Activated T-helper 2 cell treated with anti-CD3 and anti-CD28 coated beads, Interferon-gamma antibody, Interleukin-2, Interleukin-4, amounts not matched to agents 10 μg/mL and 5 μg/mL and 100 μg/mL, durations not matched to agents 14 hours and 24 hours and 36 hours (primary cell): ENCODE results near the gene PTPRD. TPM values are rescaled to one million over a fixed set of nuclear protein-coding genes. Genes with fewer than 3 reads are reported as not detected.

Experiments
- DNase-seq: peaks from one replicate; pipeline ENCODE4 v3.0.0; 2021; ENCODE audit warnings: low spot score
- H3K27ac Mint-ChIP-seq: one replicate; pipeline ENCODE4 v1.8.0; 2021; ENCODE audit warnings: mixed read lengths
- H3K27me3 Mint-ChIP-seq: one replicate; pipeline ENCODE4 v1.8.0; 2021; ENCODE audit warnings: low read depth, mixed read lengths
- H3K36me3 Mint-ChIP-seq: one replicate; pipeline ENCODE4 v1.8.0; 2021; ENCODE audit warnings: low read depth, mixed read lengths
- H3K4me1 Mint-ChIP-seq: one replicate; pipeline ENCODE4 v1.8.0; 2021; ENCODE audit warnings: low read depth, mixed read lengths
- H3K4me3 Mint-ChIP-seq: one replicate; pipeline ENCODE4 v1.8.0; 2021; ENCODE audit warnings: low read depth, mild to moderate bottlenecking, moderate library complexity, mixed read lengths
- H3K9me3 Mint-ChIP-seq: one replicate; pipeline ENCODE4 v1.8.0; 2021; ENCODE audit warnings: mixed read lengths
- intact Hi-C: fragments of 100-400 bp; cut with micrococcal nuclease; formaldehyde crosslinking; loops from one replicate; pipeline ENCODE4 v1.15.1; 2023
- total RNA-seq: library from RNA; stranded (reverse); gene quantifications from 2 replicates; pipeline ENCODE4 v1.2.3, GENCODE V29; 2022

The PTPRD gene
- total RNA-seq, 1 donor from 2014 or later: 1.5 TPM

- Mint-ChIP-seq H3K27ac (no peak overlapping the region), H3K9me3 (no peaks in the 10 kb centered on the region), H3K4me1 (no peaks in the 10 kb centered on the region), H3K27me3 (no peaks in the 10 kb centered on the region), H3K36me3 (no peaks in the 10 kb centered on the region), H3K4me3 (no peak overlapping the region)
- intact Hi-C loops: no loop called here
- DNase-seq: no peak
Observed at GRCh38 chr9:8762479-8763085, 1850.2 kb downstream of the PTPRD start.

- Mint-ChIP-seq H3K27me3 (no peaks in the 10 kb centered on the region), H3K4me1 (no peaks in the 10 kb centered on the region), H3K27ac (no peak overlapping the region), H3K4me3 (no peak overlapping the region), H3K9me3 (no peaks in the 10 kb centered on the region), H3K36me3 (no peaks in the 10 kb centered on the region)
- intact Hi-C loops: no loop called here
- DNase-seq: no peak
Observed at GRCh38 chr9:8760000-8760767, 1852.6 kb downstream of the PTPRD start.

- no peak overlapping the region for H3K4me3 Mint-ChIP-seq
- no peaks in the 10 kb centered on the region for H3K36me3 Mint-ChIP-seq
- intact Hi-C loops: no loop called here
- no peak overlapping the region for H3K27ac Mint-ChIP-seq
- H3K4me1 Mint-ChIP-seq: no peaks in the 10 kb centered on the region
- no peaks in the 10 kb centered on the region for H3K9me3 Mint-ChIP-seq
- no peak for DNase-seq
- no peaks in the 10 kb centered on the region for H3K27me3 Mint-ChIP-seq
Observed at GRCh38 chr9:8757881-8758280, 1854.9 kb downstream of the PTPRD start.

- Mint-ChIP-seq H3K27ac (no peak overlapping the region), H3K4me1 (no peaks in the 10 kb centered on the region), H3K36me3 (no peaks in the 10 kb centered on the region), H3K27me3 (no peaks in the 10 kb centered on the region), H3K9me3 (no peaks in the 10 kb centered on the region), H3K4me3 (no peak overlapping the region)
- DNase-seq: no peak
- intact Hi-C loops: no loop called here
Observed at GRCh38 chr9:8754751-8755150, 1858.1 kb downstream of the PTPRD start.

- no peak overlapping the region for H3K4me3 Mint-ChIP-seq
- H3K36me3 Mint-ChIP-seq: no peaks in the 10 kb centered on the region
Observed at GRCh38 chr9:8751406-8751930, 1861.3 kb downstream of the PTPRD start.

GRCh38 chr9:8750639-8751051 is 1862.2 kb downstream of the PTPRD start:
- H3K4me1 Mint-ChIP-seq: no peaks in the 10 kb centered on the region
- H3K9me3 Mint-ChIP-seq: no peaks in the 10 kb centered on the region
- no peak overlapping the region for H3K27ac Mint-ChIP-seq
- H3K4me3 Mint-ChIP-seq: no peak overlapping the region
- intact Hi-C loops: no loop called here
- DNase-seq: no peak
- no peaks in the 10 kb centered on the region for H3K36me3 Mint-ChIP-seq
- no peaks in the 10 kb centered on the region for H3K27me3 Mint-ChIP-seq

More at GRCh38 chr9:8751406-8751930, 1861.3 kb downstream of the PTPRD start:
- no peaks in the 10 kb centered on the region for H3K9me3 Mint-ChIP-seq
- DNase-seq: no peak
- no peaks in the 10 kb centered on the region for H3K4me1 Mint-ChIP-seq
- H3K27me3 Mint-ChIP-seq: no peaks in the 10 kb centered on the region
- no peak overlapping the region for H3K27ac Mint-ChIP-seq
- intact Hi-C loops: no loop called here

GRCh38 chr9:8745347-8745746 is 1867.5 kb downstream of the PTPRD start:
- no peak overlapping the region for H3K27ac Mint-ChIP-seq
- intact Hi-C loops: no loop called here
- no peaks in the 10 kb centered on the region for H3K9me3 Mint-ChIP-seq
- no peaks in the 10 kb centered on the region for H3K36me3 Mint-ChIP-seq
- H3K4me1 Mint-ChIP-seq: no peaks in the 10 kb centered on the region
- DNase-seq: no peak
- H3K4me3 Mint-ChIP-seq: no peak overlapping the region
- no peaks in the 10 kb centered on the region for H3K27me3 Mint-ChIP-seq

GRCh38 chr9:8738945-8739344 is 1873.9 kb downstream of the PTPRD start:
- H3K27ac Mint-ChIP-seq: no peak overlapping the region
- H3K4me3 Mint-ChIP-seq: no peak overlapping the region
- DNase-seq: no peak
- intact Hi-C loops: loop anchor here (5.0 kb wide), 1 partner anchor 48 kb away; no protein-coding TSS in a partner anchor
- no peaks in the 10 kb centered on the region for H3K27me3 Mint-ChIP-seq
- H3K36me3 Mint-ChIP-seq: no peaks in the 10 kb centered on the region
- H3K9me3 Mint-ChIP-seq: no peaks in the 10 kb centered on the region
- no peaks in the 10 kb centered on the region for H3K4me1 Mint-ChIP-seq

GRCh38 chr9:8736805-8737204 is 1876.0 kb downstream of the PTPRD start:
- H3K27ac Mint-ChIP-seq: no peak overlapping the region
- no peak overlapping the region for H3K4me3 Mint-ChIP-seq
- H3K27me3 Mint-ChIP-seq: no peaks in the 10 kb centered on the region
- DNase-seq: no peak
- no peaks in the 10 kb centered on the region for H3K4me1 Mint-ChIP-seq
- no peaks in the 10 kb centered on the region for H3K9me3 Mint-ChIP-seq
- intact Hi-C loops: loop anchor here (5.0 kb wide), 1 partner anchor 50 kb away; no protein-coding TSS in a partner anchor
- no peaks in the 10 kb centered on the region for H3K36me3 Mint-ChIP-seq

GRCh38 chr9:8734760-8735159 is 1878.0 kb downstream of the PTPRD start:
- intact Hi-C loops: loop anchor here (5.0 kb wide), 1 partner anchor 53 kb away; no protein-coding TSS in a partner anchor
- Mint-ChIP-seq H3K36me3 (no peaks in the 10 kb centered on the region), H3K4me3 (no peak overlapping the region), H3K27me3 (peaks cover 5% of the 10 kb centered on the region), H3K27ac (no peak overlapping the region), H3K9me3 (no peaks in the 10 kb centered on the region), H3K4me1 (no peaks in the 10 kb centered on the region)
- no peak for DNase-seq

- no peak for DNase-seq
- H3K4me3 Mint-ChIP-seq: no peak overlapping the region
- intact Hi-C loops: no loop called here
- H3K36me3 Mint-ChIP-seq: no peaks in the 10 kb centered on the region
- peaks cover 5% of the 10 kb centered on the region for H3K27me3 Mint-ChIP-seq
- no peaks in the 10 kb centered on the region for H3K4me1 Mint-ChIP-seq
- no peaks in the 10 kb centered on the region for H3K9me3 Mint-ChIP-seq
- no peak overlapping the region for H3K27ac Mint-ChIP-seq
Observed at GRCh38 chr9:8733131-8733954, 1879.5 kb downstream of the PTPRD start.

GRCh38 chr9:8732367-8733075 is 1880.3 kb downstream of the PTPRD start:
- no peak overlapping the region for H3K4me3 Mint-ChIP-seq

More at GRCh38 chr9:8732367-8733075, 1880.3 kb downstream of the PTPRD start:
- intact Hi-C loops: no loop called here
- Mint-ChIP-seq H3K4me1 (no peaks in the 10 kb centered on the region), H3K36me3 (no peaks in the 10 kb centered on the region), H3K27ac (no peak overlapping the region), H3K27me3 (peaks cover 5% of the 10 kb centered on the region), H3K9me3 (no peaks in the 10 kb centered on the region)
- no peak for DNase-seq
